ENCODE data around the gene ATP6V1B1. TPM values are rescaled to one million over a fixed set of nuclear protein-coding genes. Genes with fewer than 3 reads are reported as not detected.

Gene ATP6V1B1
- total RNA-seq, 2 donors from 2014 or later, result not detected

- H3K27me3 ChIP-seq, result peaks cover 59% of the 10 kb centered on the region
- H3K9me3 ChIP-seq, result no peaks in the 10 kb centered on the region
- no peaks in the 10 kb centered on the region for H3K36me3 ChIP-seq
- H3K27ac ChIP-seq, result no peak overlapping the region
- no peak overlapping the region for H3K4me3 ChIP-seq
- no peak overlapping the region for H3K9ac ChIP-seq (ENCODE audit: low read depth in 2 of 2, low read length in 2 of 2)
- intact Hi-C loops (cut with DNase I), result no loop called here
- peaks cover 6% of the 10 kb centered on the region for H3K4me1 ChIP-seq
- no peak for TF ChIP-seq CTCF (IDR thresholded peaks at IDR 0.05)
- no peak for DNase-seq
Measured at GRCh38 chr2:70897203-70897976, 38.3 kb upstream of the ATP6V1B1 start.

- no peak for TF ChIP-seq CTCF (IDR thresholded peaks at IDR 0.05)
- Histone ChIP-seq H3K9ac (ENCODE audit: low read depth in 2 of 2, low read length in 2 of 2) (no peak overlapping the region), H3K27ac (no peak overlapping the region), H3K27me3 (peaks cover 59% of the 10 kb centered on the region), H3K4me1 (peaks cover 6% of the 10 kb centered on the region), H3K36me3 (no peaks in the 10 kb centered on the region), H3K4me3 (no peak overlapping the region), H3K9me3 (no peaks in the 10 kb centered on the region)
- intact Hi-C loops (cut with DNase I), result no loop called here
- no peak for DNase-seq
Measured at GRCh38 chr2:70897977-70898226, 37.8 kb upstream of the ATP6V1B1 start.

GRCh38 chr2:70898363-70899240 lies 37.1 kb upstream of the ATP6V1B1 start:
- intact Hi-C loops (cut with DNase I), result no loop called here
- H3K27me3 ChIP-seq, result peaks cover 60% of the 10 kb centered on the region
- H3K4me3 ChIP-seq, result no peak overlapping the region

GRCh38 chr2:70901227-70902066 lies 34.3 kb upstream of the ATP6V1B1 start:
- peak overlapping the region in 1 of 2 donors; percentile 54 for H3K9ac ChIP-seq (ENCODE audit: low read depth in 2 of 2, low read length in 2 of 2)

More at GRCh38 chr2:70898363-70899240, 37.1 kb upstream of the ATP6V1B1 start:
- Histone ChIP-seq H3K27ac (no peak overlapping the region), H3K4me1 (peaks cover 6% of the 10 kb centered on the region), H3K9me3 (no peaks in the 10 kb centered on the region), H3K36me3 (no peaks in the 10 kb centered on the region), H3K9ac (ENCODE audit: low read depth in 2 of 2, low read length in 2 of 2) (no peak overlapping the region)
- TF ChIP-seq CTCF (IDR thresholded peaks at IDR 0.05), result no peak
- no peak for DNase-seq

More at GRCh38 chr2:70901227-70902066, 34.3 kb upstream of the ATP6V1B1 start:
- H3K36me3 ChIP-seq, result no peaks in the 10 kb centered on the region
- intact Hi-C loops (cut with DNase I), result no loop called here
- no peaks in the 10 kb centered on the region for H3K9me3 ChIP-seq
- peaks cover 64% of the 10 kb centered on the region for H3K27me3 ChIP-seq
- no peak for TF ChIP-seq CTCF (IDR thresholded peaks at IDR 0.05)
- H3K4me3 ChIP-seq, result peak overlapping the region; percentile 27
- H3K27ac ChIP-seq, result no peak overlapping the region
- H3K4me1 ChIP-seq, result peaks cover 6% of the 10 kb centered on the region
- no peak for DNase-seq
